Stimulated activated CD8-positive, alpha-beta memory T cell treated with anti-CD3 and anti-CD28 coated beads, Interleukin-15, amount 100 ng/mL, for 1 hour (primary cell): Measurements from ENCODE around the gene SOX6.

Source experiments
- DNase-seq: peaks from one replicate; pipeline ENCODE4 v3.0.0-alpha.2; 2020; ENCODE audit warnings: low read depth

SOX6 gene

GRCh38 chr11:16271258-16271657 lies 85.1 kb downstream of the SOX6 start:
- no peak for DNase-seq

- no peak for DNase-seq
Measured at GRCh38 chr11:16266021-16266420, 90.3 kb downstream of the SOX6 start.

GRCh38 chr11:16265022-16265421 lies 91.3 kb downstream of the SOX6 start:
- DNase-seq = no peak

GRCh38 chr11:16262645-16262955 lies 93.7 kb downstream of the SOX6 start:
- no peak for DNase-seq

- no peak for DNase-seq
Measured at GRCh38 chr11:16261836-16262644, 94.3 kb downstream of the SOX6 start.

GRCh38 chr11:16252373-16252772 lies 104.0 kb downstream of the SOX6 start:
- DNase-seq = no peak

GRCh38 chr11:16248248-16248647 lies 108.1 kb downstream of the SOX6 start:
- DNase-seq = no peak

- DNase-seq = no peak
Measured at GRCh38 chr11:16242806-16243205, 113.5 kb downstream of the SOX6 start.

GRCh38 chr11:16240687-16241086 lies 115.7 kb downstream of the SOX6 start:
- no peak for DNase-seq

GRCh38 chr11:16239141-16240105 lies 116.9 kb downstream of the SOX6 start:
- no peak for DNase-seq

GRCh38 chr11:16226245-16226644 lies 130.1 kb downstream of the SOX6 start:
- no peak for DNase-seq

- no peak for DNase-seq
Measured at GRCh38 chr11:16225623-16226022, 130.7 kb downstream of the SOX6 start.

GRCh38 chr11:16223558-16223957 lies 132.8 kb downstream of the SOX6 start:
- DNase-seq = no peak

- no peak for DNase-seq
Measured at GRCh38 chr11:16217631-16218030, 138.7 kb downstream of the SOX6 start.

- DNase-seq = no peak
Measured at GRCh38 chr11:16216831-16217230, 139.5 kb downstream of the SOX6 start.

- no peak for DNase-seq
Measured at GRCh38 chr11:16215352-16215751, 141.0 kb downstream of the SOX6 start.

- no peak for DNase-seq
Measured at GRCh38 chr11:16211407-16211806, 144.9 kb downstream of the SOX6 start.

- DNase-seq = no peak
Measured at GRCh38 chr11:16204261-16204660, 152.1 kb downstream of the SOX6 start.

GRCh38 chr11:16195651-16196050 lies 160.7 kb downstream of the SOX6 start:
- no peak for DNase-seq

GRCh38 chr11:16194566-16194965 lies 161.8 kb downstream of the SOX6 start:
- no peak for DNase-seq

GRCh38 chr11:16193897-16194381 lies 162.4 kb downstream of the SOX6 start:
- no peak for DNase-seq

GRCh38 chr11:16191868-16192240 lies 164.5 kb downstream of the SOX6 start:
- DNase-seq = no peak

- DNase-seq = no peak
Measured at GRCh38 chr11:16191212-16191867, 165.0 kb downstream of the SOX6 start.
